Smooth muscle cell (in vitro differentiated cells): Measurements from ENCODE around the gene CPLX3. TPM values are rescaled to one million over a fixed set of nuclear protein-coding genes. Genes with fewer than 3 reads are reported as not detected.

ENCODE experiments used
- DNase-seq: peaks from one replicate; lab custom pipeline; 2025; ENCODE audit not compliant: unreplicated experiment; lab: John Stamatoyannopoulos, UW
- H2AFZ ChIP-seq: fragments of 200-600 bp; sonication (generic); 2 replicates; pipeline ENCODE4 v1.6.0; 2016; ENCODE audit warnings: antibody characterized with exemption, low read depth, mild to moderate bottlenecking
- H3F3A ChIP-seq: fragments of 200-600 bp; sonication (generic); 2 replicates; pipeline ENCODE4 v1.6.0; 2017; ENCODE audit warnings: antibody characterized with exemption, low read depth
- H3K27ac ChIP-seq: fragments of 200-600 bp; sonication (generic); 2 replicates; pipeline ENCODE4 v1.5.1; 2016; ENCODE audit warnings: low read depth, mild to moderate bottlenecking
- H3K27me3 ChIP-seq: fragments of 200-600 bp; sonication (generic); 2 replicates; pipeline ENCODE4 v1.6.1; 2016; ENCODE audit warnings: low read depth, mild to moderate bottlenecking
- H3K36me3 ChIP-seq: fragments of 200-600 bp; sonication (generic); 2 replicates; pipeline ENCODE4 v1.5.1; 2016; ENCODE audit warnings: low read depth
- H3K4me1 ChIP-seq: fragments of 200-600 bp; sonication (generic); 2 replicates; pipeline ENCODE4 v1.5.1; 2016; ENCODE audit warnings: low read depth
- H3K4me2 ChIP-seq: fragments of 200-600 bp; sonication (generic); 2 replicates; pipeline ENCODE4 v1.6.0; 2016; ENCODE audit warnings: mild to moderate bottlenecking
- H3K4me3 ChIP-seq: fragments of 200-600 bp; sonication (generic); 2 replicates; pipeline ENCODE4 v1.5.1; 2016; ENCODE audit warnings: mild to moderate bottlenecking
- H3K79me2 ChIP-seq: fragments of 200-600 bp; sonication (generic); 2 replicates; pipeline ENCODE4 v1.6.0; 2016; ENCODE audit warnings: low read depth, mild to moderate bottlenecking
- H3K9ac ChIP-seq: fragments of 200-600 bp; sonication (generic); 2 replicates; pipeline ENCODE4 v1.6.0; 2016; ENCODE audit warnings: low read depth
- H3K9me3 ChIP-seq: fragments of 200-600 bp; sonication (generic); replicated peaks from 2 replicates; pipeline ENCODE4 v1.5.1; 2016; ENCODE audit warnings: low read depth
- H4K20me1 ChIP-seq: fragments of 200-600 bp; sonication (generic); 2 replicates; pipeline ENCODE4 v1.6.0; 2016; ENCODE audit warnings: low read depth
- CTCF ChIP-seq: fragments of 200-600 bp; sonication (generic); IDR thresholded peaks from 2 replicates; pipeline ENCODE4 v1.5.1; 2017; ENCODE audit warnings: borderline replicate concordance, mild to moderate bottlenecking, antibody characterized with exemption; ENCODE audit not compliant: insufficient read depth, poor library complexity, severe bottlenecking
- WGBS: methylation state at CpG from one replicate; pipeline ENCODE4 v1.1.7; 2016; ENCODE audit warnings: low lambda C conversion rate; 5-methylcytosine and 5-hydroxymethylcytosine counted together
- microRNA-seq: library from miRNA; unstranded; fragments of <30 nt; microRNA quantifications from one replicate; pipeline ENCODE4, GENCODE V29; 2016; ENCODE audit warnings: borderline number of aligned reads
- polyA plus RNA-seq: library from polyadenylated mRNA; unstranded; fragments of >200 nt; fragmentation: Nextera tagmentation; extraction: Ambion mirVana; gene quantifications from 2 replicates; pipeline ENCODE4 v1.2.1, GENCODE V29; 2016
- small RNA-seq: library from RNA; depleted of rRNA; stranded (forward); fragments of <200 nt; gene quantifications from one replicate; pipeline ENCODE3, GENCODE V24; 2014
- total RNA-seq: library from RNA; depleted of rRNA; stranded (reverse); fragments of >200 nt; gene quantifications from 2 replicates; pipeline ENCODE4 v1.2.3, GENCODE V29; 2014

Gene CPLX3
- total and polyA plus RNA-seq, 2 experiments from 2014 or later: 0.22 TPM; not detected in 1

GRCh38 chr15:74878273-74878672 lies 51.8 kb downstream of the CPLX3 start:
- Histone ChIP-seq H3K79me2 (no peaks in the 10 kb centered on the region), H4K20me1 (no peaks in the 10 kb centered on the region), H3K9me3 (no peaks in the 10 kb centered on the region), H3K27ac (no peak overlapping the region), H3K36me3 (no peaks in the 10 kb centered on the region), H2AFZ (no peak overlapping the region), H3K9ac (no peak overlapping the region), H3K4me3 (no peak overlapping the region), H3K4me1 (peaks cover 3% of the 10 kb centered on the region), H3F3A (no peaks in the 10 kb centered on the region), H3K27me3 (no peaks in the 10 kb centered on the region), H3K4me2 (no peak overlapping the region)
- no peak for TF ChIP-seq CTCF
- 93% methylated on average over 4 of the region's 4 CpGs for WGBS
- no peak for DNase-seq

Small RNA genes lying within 50 kb of the gene (microRNA-seq; reads per million reads assigned to microRNA genes)
- gene MIR4513 (not detected), gene MIR6882 (not detected)

Small RNA genes lying within 50 kb of the gene (small RNA-seq; reads per million reads assigned to genes)
- not detected for gene CPLX3
- not detected for gene MIR4513
- 0.08 reads per million for gene MIR6882

Other genes starting within 250 kb of the CPLX3 start
- gene CLK3, start 210.8 kb upstream of the CPLX3 start, total RNA-seq: 92.4 and 105 TPM in 2 replicates
- 68.8 and 72.6 TPM in 2 replicates for gene CLK3, start 210.8 kb upstream of the CPLX3 start, polyA plus RNA-seq
- 18.4 and 23.3 TPM in 2 replicates for gene EDC3, start 130.6 kb upstream of the CPLX3 start, total RNA-seq
- gene EDC3, start 130.6 kb upstream of the CPLX3 start, polyA plus RNA-seq: 26.7 and 32.9 TPM in 2 replicates
- gene CYP1A1, start 101.1 kb upstream of the CPLX3 start, total RNA-seq: 0.81 and 1.9 TPM in 2 replicates
- 0.09 and 0.13 TPM in 2 replicates for gene CYP1A1, start 101.1 kb upstream of the CPLX3 start, polyA plus RNA-seq
- not detected in 2 replicates for gene CYP1A2, start 77.8 kb upstream of the CPLX3 start, total RNA-seq
- not detected in 2 replicates for gene CYP1A2, start 77.8 kb upstream of the CPLX3 start, polyA plus RNA-seq
- 10.4 and 19.6 TPM in 2 replicates for gene CSK, start 44.5 kb upstream of the CPLX3 start, total RNA-seq
- gene CSK, start 44.5 kb upstream of the CPLX3 start, polyA plus RNA-seq: 14.1 and 16.5 TPM in 2 replicates
- gene LMAN1L, start 13.8 kb upstream of the CPLX3 start, total RNA-seq: not detected in 2 replicates
- gene LMAN1L, start 13.8 kb upstream of the CPLX3 start, polyA plus RNA-seq: not detected in 2 replicates
- gene ULK3, start 16.5 kb downstream of the CPLX3 start, total RNA-seq: 14.2 and 24.1 TPM in 2 replicates
- 20.8 and 23.7 TPM in 2 replicates for gene ULK3, start 16.5 kb downstream of the CPLX3 start, polyA plus RNA-seq
- gene SCAMP2, start 46.7 kb downstream of the CPLX3 start, total RNA-seq: 47.5 and 55.5 TPM in 2 replicates
- gene SCAMP2, start 46.7 kb downstream of the CPLX3 start, polyA plus RNA-seq: 80.3 and 87.6 TPM in 2 replicates
- gene MPI, start 63.4 kb downstream of the CPLX3 start, total RNA-seq: 43.6 and 53.1 TPM in 2 replicates
- 35.6 and 41.9 TPM in 2 replicates for gene MPI, start 63.4 kb downstream of the CPLX3 start, polyA plus RNA-seq
- gene FAM219B, start 80.2 kb downstream of the CPLX3 start, total RNA-seq: 52.4 and 53.7 TPM in 2 replicates
- 37.1 and 40.2 TPM in 2 replicates for gene FAM219B, start 80.2 kb downstream of the CPLX3 start, polyA plus RNA-seq
- 144 and 154 TPM in 2 replicates for gene COX5A, start 111.4 kb downstream of the CPLX3 start, total RNA-seq
- 325 and 339 TPM in 2 replicates for gene COX5A, start 111.4 kb downstream of the CPLX3 start, polyA plus RNA-seq
- 5.5 and 8.7 TPM in 2 replicates for gene RPP25, start 130.1 kb downstream of the CPLX3 start, total RNA-seq
- 24.0 and 26.2 TPM in 2 replicates for gene RPP25, start 130.1 kb downstream of the CPLX3 start, polyA plus RNA-seq
- gene SCAMP5, start 168.9 kb downstream of the CPLX3 start, total RNA-seq: 2.8 and 18.1 TPM in 2 replicates
- 5.5 and 6.6 TPM in 2 replicates for gene SCAMP5, start 168.9 kb downstream of the CPLX3 start, polyA plus RNA-seq
- 6.2 and 33.7 TPM in 2 replicates for gene PPCDC, start 197.0 kb downstream of the CPLX3 start, total RNA-seq
- gene PPCDC, start 197.0 kb downstream of the CPLX3 start, polyA plus RNA-seq: 7.8 and 11.9 TPM in 2 replicates